PC-9 (cell line): ENCODE results near the gene KRTAP20-2. TPM values are rescaled to one million over a fixed set of nuclear protein-coding genes. Genes with fewer than 3 reads are reported as not detected.

ENCODE experiments used
- BruUV-seq: library from RNA; stranded (reverse); fragments of 400-500 nt; replicated peaks from 2 replicates; lab custom pipeline; 2021; lab: Mats Ljungman, UMichigan
- CTCF ChIA-PET: fragments of 300-600 bp; sonication (Branson Sonifier 250); formaldehyde crosslinking; loops from one replicate; lab custom pipeline; 2022; ENCODE audit warnings: antibody characterized with exemption; lab: Charles Lee
- POLR2A ChIA-PET: fragments of 300-600 bp; sonication (Branson Sonifier 250); formaldehyde crosslinking; loops from one replicate; lab custom pipeline; 2022; ENCODE audit warnings: antibody characterized with exemption; ENCODE audit not compliant: unreplicated experiment; lab: Charles Lee
- DNase-seq, 2 experiments: peaks; one replicate each; pipeline versions ENCODE4 v3.0.0 to v3.0.0-alpha.2; 2015 to 2022; ENCODE audit warnings: mixed read lengths in 1 of 2
- H2AFZ ChIP-seq: fragments of 200-600 bp; sonication (generic); 2 replicates; pipeline ENCODE4 v1.8.1; 2017; ENCODE audit warnings: antibody characterized with exemption
- H3F3A ChIP-seq: fragments of 200-600 bp; sonication (generic); 2 replicates; pipeline ENCODE4 v1.8.1; 2017; ENCODE audit warnings: antibody characterized with exemption, mild to moderate bottlenecking, low read depth; ENCODE audit not compliant: insufficient read depth
- H3K27ac ChIP-seq: fragments of 200-600 bp; sonication (generic); 2 replicates; pipeline ENCODE4 v1.6.1; 2016; ENCODE audit warnings: mixed run types
- H3K27me3 ChIP-seq: fragments of 200-600 bp; sonication (generic); 2 replicates; pipeline ENCODE4 v1.6.1; 2016; ENCODE audit warnings: low read depth, mixed run types; ENCODE audit not compliant: insufficient read depth
- H3K36me3 ChIP-seq: fragments of 200-600 bp; sonication (generic); 2 replicates; pipeline ENCODE4 v1.6.1; 2016; ENCODE audit warnings: low read depth, mixed run types
- H3K4me1 ChIP-seq: fragments of 200-600 bp; sonication (generic); replicated peaks from 2 replicates; pipeline ENCODE4 v1.6.1; 2016; ENCODE audit warnings: mixed run types; ENCODE audit not compliant: insufficient read depth
- H3K4me2 ChIP-seq: fragments of 200-600 bp; sonication (generic); 2 replicates; pipeline ENCODE4 v1.6.1; 2017; ENCODE audit warnings: mixed run types
- H3K4me3 ChIP-seq: fragments of 200-600 bp; sonication (generic); 2 replicates; pipeline ENCODE4 v1.6.1; 2016; ENCODE audit warnings: mixed run types
- H3K79me2 ChIP-seq: fragments of 200-600 bp; sonication (generic); 2 replicates; pipeline ENCODE4 v1.6.1; 2017; ENCODE audit warnings: low read depth, mixed run types
- H3K9me2 ChIP-seq: fragments of 200-600 bp; sonication (generic); 2 replicates; pipeline ENCODE4 v1.8.1; 2017; ENCODE audit warnings: mild to moderate bottlenecking; ENCODE audit not compliant: insufficient read depth
- H3K9me3 ChIP-seq: fragments of 200-600 bp; sonication (generic); 2 replicates; pipeline ENCODE4 v1.8.1; 2016; ENCODE audit warnings: low read depth; ENCODE audit not compliant: insufficient read depth
- H4K20me1 ChIP-seq: fragments of 200-600 bp; sonication (generic); 2 replicates; pipeline ENCODE4 v1.8.1; 2017; ENCODE audit not compliant: insufficient read depth
- EZH2 ChIP-seq: fragments of 200-600 bp; sonication (generic); IDR thresholded peaks from 2 replicates; pipeline ENCODE4 v1.8.0; 2017; ENCODE audit warnings: antibody characterized with exemption, low read depth
- intact Hi-C: fragments of 100-400 bp; cut with micrococcal nuclease; formaldehyde crosslinking; loops from one replicate; pipeline ENCODE4 v1.10.0; 2022; ENCODE audit not compliant: unreplicated experiment
- total RNA-seq: library from RNA; stranded (reverse); gene quantifications from 2 replicates; pipeline ENCODE4 v1.2.3, GENCODE V29; 2021
- TF ChIP-seq, protein P1 (sequence below): fragments of 200-600 bp; sonication (generic); conservative IDR thresholded peaks from 2 replicates; pipeline ENCODE4 v1.6.1; 2017; ENCODE audit warnings: mixed run types, antibody characterized with exemption, mild to moderate bottlenecking, moderate library complexity

Gene KRTAP20-2
- total RNA-seq, 1 experiment from 2014 or later: not detected

DNA sequence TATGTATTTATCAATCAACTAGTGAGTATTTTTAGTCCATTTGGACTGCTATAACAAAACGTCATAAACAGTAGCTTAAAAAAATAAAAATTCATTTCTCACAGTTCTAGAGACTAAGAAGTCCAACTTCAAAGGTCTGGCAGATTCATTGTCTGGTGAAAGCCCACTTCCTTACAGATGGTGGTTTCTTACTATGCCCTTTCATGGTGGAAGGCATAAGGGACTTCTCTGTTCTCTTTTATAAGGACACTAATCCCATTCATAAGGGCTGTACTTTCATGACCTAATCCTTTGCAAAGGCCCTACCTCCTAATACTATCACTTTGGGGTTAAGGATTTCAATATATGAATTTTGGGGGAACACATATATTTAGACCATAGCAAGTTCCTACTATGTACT, 45.6 kb downstream of the KRTAP20-2 start:
- CTCF ChIA-PET: no interaction called here
- no TSS peak for BruUV-seq

DNA sequence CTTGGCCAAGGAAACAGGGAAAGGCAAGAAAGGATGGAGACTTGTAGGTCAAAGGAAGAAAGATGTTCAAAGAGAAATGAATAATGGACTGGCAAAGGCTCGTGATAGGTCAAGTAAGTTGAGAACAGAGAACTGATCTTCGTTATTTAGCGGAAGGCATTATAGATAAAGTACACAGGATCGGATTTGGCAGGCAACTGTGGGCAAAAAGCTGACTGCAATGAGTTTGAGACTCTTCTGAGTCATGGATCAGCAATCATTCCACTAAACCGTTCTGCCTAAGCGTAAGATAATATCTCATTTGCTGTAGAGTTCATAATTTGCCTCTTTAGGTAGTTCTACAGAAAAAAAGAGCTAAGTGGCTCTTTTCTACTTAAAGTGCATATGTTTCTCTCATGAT, 49.5 kb downstream of the KRTAP20-2 start:
- BruUV-seq: no TSS peak
- TF ChIP-seq, protein P1, sequence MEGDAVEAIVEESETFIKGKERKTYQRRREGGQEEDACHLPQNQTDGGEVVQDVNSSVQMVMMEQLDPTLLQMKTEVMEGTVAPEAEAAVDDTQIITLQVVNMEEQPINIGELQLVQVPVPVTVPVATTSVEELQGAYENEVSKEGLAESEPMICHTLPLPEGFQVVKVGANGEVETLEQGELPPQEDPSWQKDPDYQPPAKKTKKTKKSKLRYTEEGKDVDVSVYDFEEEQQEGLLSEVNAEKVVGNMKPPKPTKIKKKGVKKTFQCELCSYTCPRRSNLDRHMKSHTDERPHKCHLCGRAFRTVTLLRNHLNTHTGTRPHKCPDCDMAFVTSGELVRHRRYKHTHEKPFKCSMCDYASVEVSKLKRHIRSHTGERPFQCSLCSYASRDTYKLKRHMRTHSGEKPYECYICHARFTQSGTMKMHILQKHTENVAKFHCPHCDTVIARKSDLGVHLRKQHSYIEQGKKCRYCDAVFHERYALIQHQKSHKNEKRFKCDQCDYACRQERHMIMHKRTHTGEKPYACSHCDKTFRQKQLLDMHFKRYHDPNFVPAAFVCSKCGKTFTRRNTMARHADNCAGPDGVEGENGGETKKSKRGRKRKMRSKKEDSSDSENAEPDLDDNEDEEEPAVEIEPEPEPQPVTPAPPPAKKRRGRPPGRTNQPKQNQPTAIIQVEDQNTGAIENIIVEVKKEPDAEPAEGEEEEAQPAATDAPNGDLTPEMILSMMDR: no peak
- TF ChIP-seq EZH2: no peak
- POLR2A ChIA-PET: no interaction called here
- no peaks in the 10 kb centered on the region for H3K4me1 ChIP-seq
- H3K27ac ChIP-seq: no peak overlapping the region
- no peaks in the 10 kb centered on the region for H3K27me3 ChIP-seq
- H2AFZ ChIP-seq: no peak overlapping the region
- DNase-seq: no peak
- H3K9me2 ChIP-seq: no peaks in the 10 kb centered on the region
- intact Hi-C loops: no loop called here
- no peaks in the 10 kb centered on the region for H3K9me3 ChIP-seq
- no peak overlapping the region for H3K4me2 ChIP-seq
- H3F3A ChIP-seq: no peaks in the 10 kb centered on the region
- CTCF ChIA-PET: no interaction called here
- H3K36me3 ChIP-seq: no peaks in the 10 kb centered on the region
- no peaks in the 10 kb centered on the region for H4K20me1 ChIP-seq
- no peaks in the 10 kb centered on the region for H3K79me2 ChIP-seq
- no peak overlapping the region for H3K4me3 ChIP-seq

More for the DNA sequence above, 45.6 kb downstream of the KRTAP20-2 start:
- Histone ChIP-seq H3K9me2 (no peaks in the 10 kb centered on the region), H3K4me2 (no peak overlapping the region), H3F3A (no peaks in the 10 kb centered on the region), H3K4me3 (no peak overlapping the region), H3K36me3 (no peaks in the 10 kb centered on the region), H3K4me1 (no peaks in the 10 kb centered on the region), H2AFZ (no peak overlapping the region), H4K20me1 (no peaks in the 10 kb centered on the region), H3K9me3 (no peaks in the 10 kb centered on the region), H3K27me3 (no peaks in the 10 kb centered on the region), H3K27ac (no peak overlapping the region), H3K79me2 (no peaks in the 10 kb centered on the region)
- POLR2A ChIA-PET: no interaction called here
- DNase-seq: no peak
- intact Hi-C loops: no loop called here
- TF ChIP-seq, protein P1: no peak
- no peak for TF ChIP-seq EZH2

Other genes starting within 250 kb of the KRTAP20-2 start
- gene KRTAP13-1, start 239.2 kb upstream of the KRTAP20-2 start, total RNA-seq: not detected in 2 replicates
- not detected in 2 replicates for gene KRTAP13-3, start 209.3 kb upstream of the KRTAP20-2 start, total RNA-seq
- not detected in 2 replicates for gene KRTAP13-4, start 205.0 kb upstream of the KRTAP20-2 start, total RNA-seq
- gene KRTAP15-1, start 194.9 kb upstream of the KRTAP20-2 start, total RNA-seq: not detected in 2 replicates
- gene KRTAP19-1, start 154.8 kb upstream of the KRTAP20-2 start, total RNA-seq: not detected in 2 replicates
- gene KRTAP19-2, start 147.8 kb upstream of the KRTAP20-2 start, total RNA-seq: not detected in 2 replicates
- gene KRTAP19-3, start 143.2 kb upstream of the KRTAP20-2 start, total RNA-seq: not detected in 2 replicates
- not detected in 2 replicates for gene KRTAP19-4, start 138.0 kb upstream of the KRTAP20-2 start, total RNA-seq
- not detected in 2 replicates for gene KRTAP19-5, start 133.1 kb upstream of the KRTAP20-2 start, total RNA-seq
- not detected in 2 replicates for gene KRTAP19-6, start 93.3 kb upstream of the KRTAP20-2 start, total RNA-seq
- not detected in 2 replicates for gene KRTAP19-7, start 73.9 kb upstream of the KRTAP20-2 start, total RNA-seq
- gene KRTAP22-2, start 44.8 kb upstream of the KRTAP20-2 start, total RNA-seq: not detected in 2 replicates
- gene KRTAP6-3, start 42.8 kb upstream of the KRTAP20-2 start, total RNA-seq: not detected in 2 replicates
- not detected in 2 replicates for gene KRTAP6-2, start 36.3 kb upstream of the KRTAP20-2 start, total RNA-seq
- not detected in 2 replicates for gene KRTAP22-1, start 34.1 kb upstream of the KRTAP20-2 start, total RNA-seq
- gene KRTAP6-1, start 21.3 kb upstream of the KRTAP20-2 start, total RNA-seq: not detected in 2 replicates
- gene KRTAP20-1, start 18.8 kb upstream of the KRTAP20-2 start, total RNA-seq: not detected in 2 replicates
- gene KRTAP20-4, start 14.6 kb upstream of the KRTAP20-2 start, total RNA-seq: not detected in 2 replicates
- gene KRTAP20-3, start 7.7 kb downstream of the KRTAP20-2 start, total RNA-seq: not detected in 2 replicates
- gene KRTAP21-3, start 83.6 kb downstream of the KRTAP20-2 start, total RNA-seq: not detected in 2 replicates
- not detected in 2 replicates for gene KRTAP21-2, start 112.1 kb downstream of the KRTAP20-2 start, total RNA-seq
- gene KRTAP21-1, start 120.2 kb downstream of the KRTAP20-2 start, total RNA-seq: not detected in 2 replicates
- not detected in 2 replicates for gene KRTAP8-1, start 178.1 kb downstream of the KRTAP20-2 start, total RNA-seq
- gene KRTAP7-1, start 194.6 kb downstream of the KRTAP20-2 start, total RNA-seq: not detected in 2 replicates
- not detected in 2 replicates for gene KRTAP11-1, start 246.4 kb downstream of the KRTAP20-2 start, total RNA-seq